WTC11 (cell line): ENCODE data around the gene CHST11. TPM values are rescaled to one million over a fixed set of nuclear protein-coding genes. Genes with fewer than 3 reads are reported as not detected.

ENCODE experiments used
- ATAC-seq: fragments of 200-7000 bp; cut with Tn5 transposase; 2 replicates; pipeline ENCODE4 v1.10.0; 2021; ENCODE audit warnings: mild to moderate bottlenecking, moderate library complexity
- CTCF ChIA-PET: fragments of 300-600 bp; sonication (Branson Sonifier 250); formaldehyde crosslinking; loops from one replicate; lab custom pipeline; 2021; ENCODE audit warnings: antibody characterized with exemption; lab: Charles Lee
- POLR2A ChIA-PET: fragments of 350-600 bp; sonication (Branson Sonifier 250); formaldehyde crosslinking; loops from one replicate; lab custom pipeline; 2021; ENCODE audit warnings: antibody characterized with exemption; lab: Charles Lee
- DNase-seq: peaks from one replicate; pipeline ENCODE4 v3.0.0; 2021; ENCODE audit warnings: low spot score
- H3K27ac Mint-ChIP-seq: 2 replicates; pipeline ENCODE4 v1.8.0; 2021; ENCODE audit warnings: mixed read lengths
- H3K27me3 Mint-ChIP-seq: 2 replicates; pipeline ENCODE4 v1.8.0; 2021; ENCODE audit warnings: low read depth, mild to moderate bottlenecking, moderate library complexity, mixed read lengths
- H3K36me3 Mint-ChIP-seq: 2 replicates; pipeline ENCODE4 v1.8.0; 2021; ENCODE audit warnings: mixed read lengths
- H3K4me1 Mint-ChIP-seq: 2 replicates; pipeline ENCODE4 v1.8.0; 2022; ENCODE audit warnings: mixed read lengths
- H3K4me3 Mint-ChIP-seq: 2 replicates; pipeline ENCODE4 v1.8.0; 2021; ENCODE audit warnings: mild to moderate bottlenecking, moderate library complexity, mixed read lengths
- H3K9me3 Mint-ChIP-seq: 2 replicates; pipeline ENCODE4 v1.8.0; 2021; ENCODE audit warnings: mixed read lengths
- ARID4B ChIP-seq: sonication (generic); formaldehyde crosslinking; IDR thresholded peaks from 2 replicates; pipeline ENCODE4 v1.8.0; 2023; ENCODE audit warnings: missing genetic modification reagents, mild to moderate bottlenecking, borderline replicate concordance
- CBFB ChIP-seq: sonication (generic); formaldehyde crosslinking; IDR thresholded peaks from 2 replicates; pipeline ENCODE4 v1.8.1; 2022; ENCODE audit warnings: mild to moderate bottlenecking, low read depth, missing genetic modification reagents
- ELF4 ChIP-seq: sonication (generic); formaldehyde crosslinking; IDR thresholded peaks from 2 replicates; pipeline ENCODE4 v1.8.1; 2022; ENCODE audit warnings: low read depth, mild to moderate bottlenecking, moderate library complexity, missing genetic modification reagents
- EMX1 ChIP-seq: fragments of 250-450 bp; sonication (Bioruptor Pico); IDR thresholded peaks from 2 replicates; pipeline ENCODE4 v1.8.0; 2021; ENCODE audit warnings: mild to moderate bottlenecking
- FOXJ3 ChIP-seq: sonication (generic); formaldehyde crosslinking; IDR thresholded peaks from 2 replicates; pipeline ENCODE4 v1.9.0; 2021; ENCODE audit warnings: missing genetic modification reagents, mild to moderate bottlenecking, borderline replicate concordance
- GTF2I ChIP-seq: fragments of 250-450 bp; sonication (Bioruptor Pico); conservative IDR thresholded peaks from 2 replicates; pipeline ENCODE4 v1.4.0; 2021; ENCODE audit warnings: mild to moderate bottlenecking
- MLX ChIP-seq: sonication (generic); formaldehyde crosslinking; IDR thresholded peaks from 2 replicates; pipeline ENCODE4 v1.8.1; 2023; ENCODE audit warnings: mild to moderate bottlenecking, missing genetic modification reagents, moderate library complexity
- NFE2L1 ChIP-seq: sonication (generic); formaldehyde crosslinking; IDR thresholded peaks from 2 replicates; pipeline ENCODE4 v1.8.1; 2023; ENCODE audit warnings: missing genetic modification reagents
- NFYB ChIP-seq: sonication (generic); formaldehyde crosslinking; conservative IDR thresholded peaks from 2 replicates; pipeline ENCODE4 v1.8.0; 2022; ENCODE audit warnings: low read depth, missing genetic modification reagents
- NR2C2 ChIP-seq: sonication (generic); formaldehyde crosslinking; IDR thresholded peaks from 2 replicates; pipeline ENCODE4 v1.8.0; 2022; ENCODE audit warnings: mild to moderate bottlenecking, missing genetic modification reagents
- OVOL2 ChIP-seq: fragments of 250-450 bp; sonication (Bioruptor Pico); IDR thresholded peaks from 2 replicates; pipeline ENCODE4 v1.9.0; 2021; ENCODE audit warnings: mild to moderate bottlenecking, borderline replicate concordance
- SOX15 ChIP-seq: fragments of 250-450 bp; sonication (Bioruptor Pico); IDR thresholded peaks from 2 replicates; pipeline ENCODE4 v1.9.0; 2021; ENCODE audit warnings: mild to moderate bottlenecking
- TCF7 ChIP-seq: sonication (generic); formaldehyde crosslinking; IDR thresholded peaks from 2 replicates; pipeline ENCODE4 v1.8.0; 2022; ENCODE audit warnings: mild to moderate bottlenecking, low read depth, missing genetic modification reagents, moderate library complexity
- ZNF138 ChIP-seq: sonication (generic); formaldehyde crosslinking; conservative IDR thresholded peaks from 2 replicates; pipeline ENCODE4 v1.8.1; 2022; ENCODE audit warnings: mild to moderate bottlenecking, moderate library complexity, missing genetic modification reagents
- ZNF671 ChIP-seq: fragments of 250-450 bp; sonication (Bioruptor Pico); IDR thresholded peaks from 2 replicates; pipeline ENCODE4 v1.8.0; 2021; ENCODE audit warnings: mild to moderate bottlenecking
- ZSCAN18 ChIP-seq: fragments of 250-450 bp; sonication (Bioruptor Pico); IDR thresholded peaks from 2 replicates; pipeline ENCODE4 v2.1.2; 2022; ENCODE audit warnings: mild to moderate bottlenecking, moderate library complexity
- total RNA-seq: library from RNA; stranded (reverse); gene quantifications from 3 replicates; pipeline ENCODE4 v1.2.3, GENCODE V29; 2021
- TF ChIP-seq, protein P1 (sequence below): sonication (generic); formaldehyde crosslinking; IDR thresholded peaks from 2 replicates; pipeline ENCODE4 v1.8.1; 2023; ENCODE audit warnings: mild to moderate bottlenecking, missing genetic modification reagents
- TF ChIP-seq, protein P2 (sequence below): sonication (generic); formaldehyde crosslinking; IDR thresholded peaks from 2 replicates; pipeline ENCODE4 v1.8.0; 2023; ENCODE audit warnings: missing genetic modification reagents
- TF ChIP-seq, protein P3 (sequence below): sonication (generic); formaldehyde crosslinking; IDR thresholded peaks from 2 replicates; pipeline ENCODE4 v1.8.1; 2023; ENCODE audit warnings: mild to moderate bottlenecking, missing genetic modification reagents, moderate library complexity
- TF ChIP-seq, protein P4 (sequence below): sonication (generic); formaldehyde crosslinking; IDR thresholded peaks from 2 replicates; pipeline ENCODE4 v1.8.0; 2022; ENCODE audit warnings: mild to moderate bottlenecking, missing genetic modification reagents
- TF ChIP-seq, protein P5 (sequence below): fragments of 250-450 bp; sonication (Bioruptor Pico); IDR thresholded peaks from 2 replicates; pipeline ENCODE4 v1.9.0; 2021; ENCODE audit warnings: mild to moderate bottlenecking
- TF ChIP-seq, protein P6 (sequence below): sonication (generic); formaldehyde crosslinking; IDR thresholded peaks from 2 replicates; pipeline ENCODE4 v1.8.0; 2022; ENCODE audit warnings: mild to moderate bottlenecking, missing genetic modification reagents

The CHST11 gene
- total RNA-seq, 1 experiment from 2014 or later, result 24.2 TPM

DNA sequence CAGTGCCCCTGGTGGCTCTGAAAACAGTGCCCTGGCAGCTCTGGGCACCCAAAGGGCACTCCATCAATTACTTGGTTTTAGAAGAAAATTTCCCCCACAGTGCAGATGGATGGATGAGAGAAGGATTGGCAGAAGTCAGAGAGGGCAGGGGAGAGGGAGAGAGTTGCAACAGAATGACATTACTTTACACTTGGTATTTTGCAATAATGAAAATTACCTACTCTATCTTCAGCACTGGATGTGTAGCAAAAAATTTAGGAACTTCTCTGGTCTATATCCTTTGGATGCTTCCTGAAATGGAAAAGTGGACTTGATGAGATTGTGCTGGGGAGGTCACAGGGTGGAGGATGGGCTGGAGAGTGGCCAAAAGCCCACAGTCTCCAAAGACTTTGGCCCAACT, 193.2 kb downstream of the CHST11 start (continued):
- TF ChIP-seq, protein P1, sequence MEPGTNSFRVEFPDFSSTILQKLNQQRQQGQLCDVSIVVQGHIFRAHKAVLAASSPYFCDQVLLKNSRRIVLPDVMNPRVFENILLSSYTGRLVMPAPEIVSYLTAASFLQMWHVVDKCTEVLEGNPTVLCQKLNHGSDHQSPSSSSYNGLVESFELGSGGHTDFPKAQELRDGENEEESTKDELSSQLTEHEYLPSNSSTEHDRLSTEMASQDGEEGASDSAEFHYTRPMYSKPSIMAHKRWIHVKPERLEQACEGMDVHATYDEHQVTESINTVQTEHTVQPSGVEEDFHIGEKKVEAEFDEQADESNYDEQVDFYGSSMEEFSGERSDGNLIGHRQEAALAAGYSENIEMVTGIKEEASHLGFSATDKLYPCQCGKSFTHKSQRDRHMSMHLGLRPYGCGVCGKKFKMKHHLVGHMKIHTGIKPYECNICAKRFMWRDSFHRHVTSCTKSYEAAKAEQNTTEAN (CRISPR knock-in tag), result no peak
- TF ChIP-seq FOXJ3 (CRISPR knock-in tag) (no peak), NFYB (CRISPR knock-in tag) (no peak), SOX15 (CRISPR knock-in tag) (no peak)

DNA sequence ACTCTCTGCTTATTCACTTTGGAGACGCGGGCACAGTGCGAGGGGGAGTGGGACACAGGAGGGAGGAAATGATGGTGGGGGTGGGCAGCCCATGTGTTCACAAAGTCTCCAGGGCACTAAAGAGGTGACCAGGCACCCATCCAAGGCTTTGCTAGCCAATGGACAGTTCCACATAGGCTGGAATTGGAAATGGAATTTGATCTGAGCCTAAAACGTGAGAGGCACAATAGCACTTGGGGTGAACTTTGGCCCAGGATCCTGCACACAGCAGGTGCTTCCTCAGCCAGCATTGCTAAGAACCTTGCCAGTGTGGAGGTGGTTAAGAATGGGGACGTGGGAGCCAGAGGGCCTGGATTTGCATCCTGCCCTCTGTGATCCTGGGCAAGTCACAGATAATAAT, 193.8 kb downstream of the CHST11 start:
- H3K4me3 Mint-ChIP-seq, result no peak overlapping the region
- peaks cover 5% of the 10 kb centered on the region; the same call in 1 of the 2 replicates for H3K36me3 Mint-ChIP-seq
- H3K9me3 Mint-ChIP-seq, result peaks cover 3% of the 10 kb centered on the region; the same call in 1 of the 2 replicates
- ChIA-PET POLR2A (interaction anchor here (0.8 kb wide), 1 partner anchor 444 kb away, joined by 6 read pairs; no protein-coding TSS in a partner anchor), CTCF (interaction anchor here (2.6 kb wide), 1 partner anchor 269 kb away, joined by 9 read pairs; no protein-coding TSS in a partner anchor)
- ATAC-seq (peak; percentile 42; the same call in 1 of the 2 replicates), DNase-seq (no peak)
- H3K27ac Mint-ChIP-seq, result no peak overlapping the region
- H3K27me3 Mint-ChIP-seq, result no peaks in the 10 kb centered on the region
- peaks cover 51% of the 10 kb centered on the region for H3K4me1 Mint-ChIP-seq
- TF ChIP-seq CBFB (CRISPR knock-in tag) (no peak), NFE2L1 (CRISPR knock-in tag) (no peak), NR2C2 (CRISPR knock-in tag) (no peak), GTF2I (CRISPR knock-in tag) (no peak), MLX (CRISPR knock-in tag) (no peak), ZNF138 (no peak), ELF4 (no peak), ARID4B (CRISPR knock-in tag) (no peak), EMX1 (no peak), TCF7 (no peak), ZSCAN18 (CRISPR knock-in tag) (no peak), OVOL2 (no peak), ZNF671 (CRISPR knock-in tag) (no peak)
- TF ChIP-seq, protein P2, sequence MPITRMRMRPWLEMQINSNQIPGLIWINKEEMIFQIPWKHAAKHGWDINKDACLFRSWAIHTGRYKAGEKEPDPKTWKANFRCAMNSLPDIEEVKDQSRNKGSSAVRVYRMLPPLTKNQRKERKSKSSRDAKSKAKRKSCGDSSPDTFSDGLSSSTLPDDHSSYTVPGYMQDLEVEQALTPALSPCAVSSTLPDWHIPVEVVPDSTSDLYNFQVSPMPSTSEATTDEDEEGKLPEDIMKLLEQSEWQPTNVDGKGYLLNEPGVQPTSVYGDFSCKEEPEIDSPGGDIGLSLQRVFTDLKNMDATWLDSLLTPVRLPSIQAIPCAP (CRISPR knock-in tag), result no peak
- TF ChIP-seq, protein P3, sequence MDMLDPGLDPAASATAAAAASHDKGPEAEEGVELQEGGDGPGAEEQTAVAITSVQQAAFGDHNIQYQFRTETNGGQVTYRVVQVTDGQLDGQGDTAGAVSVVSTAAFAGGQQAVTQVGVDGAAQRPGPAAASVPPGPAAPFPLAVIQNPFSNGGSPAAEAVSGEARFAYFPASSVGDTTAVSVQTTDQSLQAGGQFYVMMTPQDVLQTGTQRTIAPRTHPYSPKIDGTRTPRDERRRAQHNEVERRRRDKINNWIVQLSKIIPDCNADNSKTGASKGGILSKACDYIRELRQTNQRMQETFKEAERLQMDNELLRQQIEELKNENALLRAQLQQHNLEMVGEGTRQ (CRISPR knock-in tag), result no peak
- TF ChIP-seq, protein P4, sequence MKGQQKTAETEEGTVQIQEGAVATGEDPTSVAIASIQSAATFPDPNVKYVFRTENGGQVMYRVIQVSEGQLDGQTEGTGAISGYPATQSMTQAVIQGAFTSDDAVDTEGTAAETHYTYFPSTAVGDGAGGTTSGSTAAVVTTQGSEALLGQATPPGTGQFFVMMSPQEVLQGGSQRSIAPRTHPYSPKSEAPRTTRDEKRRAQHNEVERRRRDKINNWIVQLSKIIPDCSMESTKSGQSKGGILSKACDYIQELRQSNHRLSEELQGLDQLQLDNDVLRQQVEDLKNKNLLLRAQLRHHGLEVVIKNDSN (CRISPR knock-in tag), result no peak
- TF ChIP-seq, protein P5, sequence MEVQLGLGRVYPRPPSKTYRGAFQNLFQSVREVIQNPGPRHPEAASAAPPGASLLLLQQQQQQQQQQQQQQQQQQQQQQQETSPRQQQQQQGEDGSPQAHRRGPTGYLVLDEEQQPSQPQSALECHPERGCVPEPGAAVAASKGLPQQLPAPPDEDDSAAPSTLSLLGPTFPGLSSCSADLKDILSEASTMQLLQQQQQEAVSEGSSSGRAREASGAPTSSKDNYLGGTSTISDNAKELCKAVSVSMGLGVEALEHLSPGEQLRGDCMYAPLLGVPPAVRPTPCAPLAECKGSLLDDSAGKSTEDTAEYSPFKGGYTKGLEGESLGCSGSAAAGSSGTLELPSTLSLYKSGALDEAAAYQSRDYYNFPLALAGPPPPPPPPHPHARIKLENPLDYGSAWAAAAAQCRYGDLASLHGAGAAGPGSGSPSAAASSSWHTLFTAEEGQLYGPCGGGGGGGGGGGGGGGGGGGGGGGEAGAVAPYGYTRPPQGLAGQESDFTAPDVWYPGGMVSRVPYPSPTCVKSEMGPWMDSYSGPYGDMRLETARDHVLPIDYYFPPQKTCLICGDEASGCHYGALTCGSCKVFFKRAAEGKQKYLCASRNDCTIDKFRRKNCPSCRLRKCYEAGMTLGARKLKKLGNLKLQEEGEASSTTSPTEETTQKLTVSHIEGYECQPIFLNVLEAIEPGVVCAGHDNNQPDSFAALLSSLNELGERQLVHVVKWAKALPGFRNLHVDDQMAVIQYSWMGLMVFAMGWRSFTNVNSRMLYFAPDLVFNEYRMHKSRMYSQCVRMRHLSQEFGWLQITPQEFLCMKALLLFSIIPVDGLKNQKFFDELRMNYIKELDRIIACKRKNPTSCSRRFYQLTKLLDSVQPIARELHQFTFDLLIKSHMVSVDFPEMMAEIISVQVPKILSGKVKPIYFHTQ (CRISPR knock-in tag), result no peak
- TF ChIP-seq, protein P6, sequence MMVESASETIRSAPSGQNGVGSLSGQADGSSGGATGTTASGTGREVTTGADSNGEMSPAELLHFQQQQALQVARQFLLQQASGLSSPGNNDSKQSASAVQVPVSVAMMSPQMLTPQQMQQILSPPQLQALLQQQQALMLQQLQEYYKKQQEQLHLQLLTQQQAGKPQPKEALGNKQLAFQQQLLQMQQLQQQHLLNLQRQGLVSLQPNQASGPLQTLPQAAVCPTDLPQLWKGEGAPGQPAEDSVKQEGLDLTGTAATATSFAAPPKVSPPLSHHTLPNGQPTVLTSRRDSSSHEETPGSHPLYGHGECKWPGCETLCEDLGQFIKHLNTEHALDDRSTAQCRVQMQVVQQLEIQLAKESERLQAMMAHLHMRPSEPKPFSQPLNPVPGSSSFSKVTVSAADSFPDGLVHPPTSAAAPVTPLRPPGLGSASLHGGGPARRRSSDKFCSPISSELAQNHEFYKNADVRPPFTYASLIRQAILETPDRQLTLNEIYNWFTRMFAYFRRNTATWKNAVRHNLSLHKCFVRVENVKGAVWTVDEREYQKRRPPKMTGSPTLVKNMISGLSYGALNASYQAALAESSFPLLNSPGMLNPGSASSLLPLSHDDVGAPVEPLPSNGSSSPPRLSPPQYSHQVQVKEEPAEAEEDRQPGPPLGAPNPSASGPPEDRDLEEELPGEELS (CRISPR knock-in tag), result no peak
